Stimulated activated CD4-positive, alpha-beta T cell treated with anti-CD3 and anti-CD28 coated beads, Interleukin-15, amount 100 ng/mL, for 24 hours (primary cell): ENCODE data around the gene NIT2.
"Not testable (repeated sequence)": the region's sequence is repeated elsewhere in the genome, so short reads cannot be mapped to it uniquely, and the experiment has no call there.

Source experiments
- DNase-seq: peaks from one replicate; pipeline ENCODE4 v3.0.0-alpha.2; 2020

NIT2 gene

GRCh38 chr3:100334488-100335351 lies at the start of gene NIT2:
TSS of gene NIT2 (plus strand) at chr3:100334757. CDS start at chr3:100334792, 35 bp downstream.
- peak; percentile 89 for DNase-seq

- no peak for DNase-seq
Observed at GRCh38 chr3:100288288-100288894, 46.2 kb upstream of the NIT2 start.

GRCh38 chr3:100289339-100289738 lies 45.2 kb upstream of the NIT2 start:
- no peak for DNase-seq

GRCh38 chr3:100295089-100295488 lies 39.5 kb upstream of the NIT2 start:
- DNase-seq: no peak

GRCh38 chr3:100297784-100298183 lies 36.8 kb upstream of the NIT2 start:
- DNase-seq: no peak

GRCh38 chr3:100299016-100299415 lies 35.5 kb upstream of the NIT2 start:
- DNase-seq: no peak

GRCh38 chr3:100306695-100307094 lies 27.9 kb upstream of the NIT2 start:
- DNase-seq: no peak

- DNase-seq: no peak
Observed at GRCh38 chr3:100310355-100310965, 24.1 kb upstream of the NIT2 start.

GRCh38 chr3:100311011-100311410 lies 23.5 kb upstream of the NIT2 start:
- DNase-seq: no peak

GRCh38 chr3:100316641-100317069 lies 17.9 kb upstream of the NIT2 start:
- peak; percentile 30 for DNase-seq

- no peak for DNase-seq
Observed at GRCh38 chr3:100317912-100318311, 16.6 kb upstream of the NIT2 start.

- no peak for DNase-seq
Observed at GRCh38 chr3:100319951-100320350, 14.6 kb upstream of the NIT2 start.

- DNase-seq: no peak
Observed at GRCh38 chr3:100324044-100324443, 10.5 kb upstream of the NIT2 start.

- DNase-seq: no peak
Observed at GRCh38 chr3:100325827-100326226, 8.7 kb upstream of the NIT2 start.

- DNase-seq: not testable (repeated sequence)
Observed at GRCh38 chr3:100327377-100327776, 7.2 kb upstream of the NIT2 start.

- no peak for DNase-seq
Observed at GRCh38 chr3:100329800-100330489, 4.6 kb upstream of the NIT2 start.

- DNase-seq: no peak
Observed at GRCh38 chr3:100330651-100331050, 3.9 kb upstream of the NIT2 start.

- DNase-seq: no peak
Observed at GRCh38 chr3:100331660-100332059, 2.9 kb upstream of the NIT2 start.

- DNase-seq: no peak
Observed at GRCh38 chr3:100333051-100333450, 1.5 kb upstream of the NIT2 start.

GRCh38 chr3:100333970-100334487 lies 528 bp upstream of the NIT2 start:
- no peak for DNase-seq

- peak; percentile 50 for DNase-seq
Observed at GRCh38 chr3:100335434-100335833, 877 bp downstream of the NIT2 start.

GRCh38 chr3:100336229-100336628 lies 1.7 kb downstream of the NIT2 start:
- DNase-seq: not testable (repeated sequence)

GRCh38 chr3:100338911-100339310 lies 4.4 kb downstream of the NIT2 start:
- DNase-seq: no peak
